ENCODE data around the gene BRD1.

GRCh38 chr22:49774499-49775151 is 53.0 kb downstream of the BRD1 start:
- TF ChIP-seq, protein P1, sequence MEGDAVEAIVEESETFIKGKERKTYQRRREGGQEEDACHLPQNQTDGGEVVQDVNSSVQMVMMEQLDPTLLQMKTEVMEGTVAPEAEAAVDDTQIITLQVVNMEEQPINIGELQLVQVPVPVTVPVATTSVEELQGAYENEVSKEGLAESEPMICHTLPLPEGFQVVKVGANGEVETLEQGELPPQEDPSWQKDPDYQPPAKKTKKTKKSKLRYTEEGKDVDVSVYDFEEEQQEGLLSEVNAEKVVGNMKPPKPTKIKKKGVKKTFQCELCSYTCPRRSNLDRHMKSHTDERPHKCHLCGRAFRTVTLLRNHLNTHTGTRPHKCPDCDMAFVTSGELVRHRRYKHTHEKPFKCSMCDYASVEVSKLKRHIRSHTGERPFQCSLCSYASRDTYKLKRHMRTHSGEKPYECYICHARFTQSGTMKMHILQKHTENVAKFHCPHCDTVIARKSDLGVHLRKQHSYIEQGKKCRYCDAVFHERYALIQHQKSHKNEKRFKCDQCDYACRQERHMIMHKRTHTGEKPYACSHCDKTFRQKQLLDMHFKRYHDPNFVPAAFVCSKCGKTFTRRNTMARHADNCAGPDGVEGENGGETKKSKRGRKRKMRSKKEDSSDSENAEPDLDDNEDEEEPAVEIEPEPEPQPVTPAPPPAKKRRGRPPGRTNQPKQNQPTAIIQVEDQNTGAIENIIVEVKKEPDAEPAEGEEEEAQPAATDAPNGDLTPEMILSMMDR (IDR thresholded peaks at IDR 0.05 in 2 of 3, conservative IDR thresholded peaks at IDR 0.05 in 1 of 3; ENCODE audit: borderline replicate concordance in 1 of 3, insufficient read depth in 1 of 3, low read depth in 2 of 3, low read length in 2 of 3) = no peak
- TF ChIP-seq EZH2phosphoT487 (IDR thresholded peaks at IDR 0.05; ENCODE audit: borderline replicate concordance) (no peak), EGR1 (IDR thresholded peaks at IDR 0.05; ENCODE audit: low read depth) (no peak), CEBPB (IDR thresholded peaks at IDR 0.05; ENCODE audit: low read depth) (no peak), POLR2A (IDR thresholded peaks at IDR 0.05; ENCODE audit: borderline replicate concordance, extremely low read depth, insufficient read depth, insufficient read length) (no peak), ZBTB33 (IDR thresholded peaks at IDR 0.05; ENCODE audit: extremely low read depth, insufficient replicate concordance, low read length) (no peak)
- TF ChIP-seq, protein P2, sequence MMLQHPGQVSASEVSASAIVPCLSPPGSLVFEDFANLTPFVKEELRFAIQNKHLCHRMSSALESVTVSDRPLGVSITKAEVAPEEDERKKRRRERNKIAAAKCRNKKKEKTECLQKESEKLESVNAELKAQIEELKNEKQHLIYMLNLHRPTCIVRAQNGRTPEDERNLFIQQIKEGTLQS (IDR thresholded peaks at IDR 0.05) = no peak
